Chondrocyte (in vitro differentiated cells): ENCODE data around the gene TMED7. TPM values are rescaled to one million over a fixed set of nuclear protein-coding genes. Genes with fewer than 3 reads are reported as not detected.

ENCODE experiments used
- DNase-seq: peaks from one replicate; pipeline ENCODE4 v3.0.0; 2021; ENCODE audit warnings: mixed read lengths, low spot score
- H3K27ac Mint-ChIP-seq: one replicate; pipeline ENCODE4 v1.8.0; 2021; ENCODE audit warnings: mild to moderate bottlenecking, moderate library complexity, mixed read lengths; ENCODE audit not compliant: unreplicated experiment
- H3K27me3 Mint-ChIP-seq: 2 replicates; pipeline ENCODE4 v1.8.0; 2021; ENCODE audit warnings: low read depth, mixed read lengths
- H3K36me3 Mint-ChIP-seq: 2 replicates; pipeline ENCODE4 v1.8.0; 2021; ENCODE audit warnings: low read depth, mixed read lengths
- H3K4me1 Mint-ChIP-seq: 2 replicates; pipeline ENCODE4 v1.8.0; 2021; ENCODE audit warnings: low read depth, mild to moderate bottlenecking, mixed read lengths
- H3K4me3 Mint-ChIP-seq: one replicate; pipeline ENCODE4 v1.8.0; 2021; ENCODE audit warnings: mild to moderate bottlenecking, moderate library complexity, mixed read lengths; ENCODE audit not compliant: unreplicated experiment
- H3K9me3 Mint-ChIP-seq: 2 replicates; pipeline ENCODE4 v1.8.0; 2021; ENCODE audit warnings: low read depth, mixed read lengths
- total RNA-seq: library from RNA; stranded (reverse); gene quantifications from 3 replicates; pipeline ENCODE4 v1.2.1, GENCODE V29; 2021
- TF ChIP-seq, protein P1 (sequence below): fragments of 200-600 bp; sonication (generic); IDR thresholded peaks from 2 replicates; pipeline ENCODE4 v1.5.0; 2021; ENCODE audit warnings: antibody characterized with exemption, mild to moderate bottlenecking, moderate library complexity

TMED7 gene
- total RNA-seq, 1 donor from 2014 or later, result 132 TPM

DNA sequence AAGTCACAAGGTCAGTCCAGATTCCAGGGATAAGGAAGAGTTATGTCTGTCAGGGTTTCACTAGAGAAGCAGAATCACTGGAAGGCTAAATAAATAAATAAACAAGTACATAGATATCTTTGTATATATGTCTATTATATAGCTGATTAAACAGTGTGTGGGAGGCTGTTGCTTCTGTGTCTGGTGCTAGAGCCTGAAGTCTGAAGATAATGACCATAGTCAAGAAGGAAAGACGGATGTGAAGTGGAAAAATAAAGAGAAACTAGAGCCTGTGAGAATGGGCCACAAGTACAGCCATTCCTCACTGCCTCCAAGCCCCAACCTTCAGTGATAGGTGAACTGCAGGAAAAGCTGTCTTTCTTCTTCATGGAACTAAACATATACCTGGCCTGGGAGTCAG is 4.1 kb upstream of the TMED7 start:
- no peaks in the 10 kb centered on the region for H3K27me3 Mint-ChIP-seq
- H3K4me3 Mint-ChIP-seq, result no peak overlapping the region
- H3K4me1 Mint-ChIP-seq, result peaks cover 8% of the 10 kb centered on the region
- TF ChIP-seq, protein P1, sequence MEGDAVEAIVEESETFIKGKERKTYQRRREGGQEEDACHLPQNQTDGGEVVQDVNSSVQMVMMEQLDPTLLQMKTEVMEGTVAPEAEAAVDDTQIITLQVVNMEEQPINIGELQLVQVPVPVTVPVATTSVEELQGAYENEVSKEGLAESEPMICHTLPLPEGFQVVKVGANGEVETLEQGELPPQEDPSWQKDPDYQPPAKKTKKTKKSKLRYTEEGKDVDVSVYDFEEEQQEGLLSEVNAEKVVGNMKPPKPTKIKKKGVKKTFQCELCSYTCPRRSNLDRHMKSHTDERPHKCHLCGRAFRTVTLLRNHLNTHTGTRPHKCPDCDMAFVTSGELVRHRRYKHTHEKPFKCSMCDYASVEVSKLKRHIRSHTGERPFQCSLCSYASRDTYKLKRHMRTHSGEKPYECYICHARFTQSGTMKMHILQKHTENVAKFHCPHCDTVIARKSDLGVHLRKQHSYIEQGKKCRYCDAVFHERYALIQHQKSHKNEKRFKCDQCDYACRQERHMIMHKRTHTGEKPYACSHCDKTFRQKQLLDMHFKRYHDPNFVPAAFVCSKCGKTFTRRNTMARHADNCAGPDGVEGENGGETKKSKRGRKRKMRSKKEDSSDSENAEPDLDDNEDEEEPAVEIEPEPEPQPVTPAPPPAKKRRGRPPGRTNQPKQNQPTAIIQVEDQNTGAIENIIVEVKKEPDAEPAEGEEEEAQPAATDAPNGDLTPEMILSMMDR, result no peak
- H3K27ac Mint-ChIP-seq, result no peak overlapping the region
- no peak for DNase-seq
- peaks cover 2% of the 10 kb centered on the region for H3K9me3 Mint-ChIP-seq
- H3K36me3 Mint-ChIP-seq, result no peaks in the 10 kb centered on the region

DNA sequence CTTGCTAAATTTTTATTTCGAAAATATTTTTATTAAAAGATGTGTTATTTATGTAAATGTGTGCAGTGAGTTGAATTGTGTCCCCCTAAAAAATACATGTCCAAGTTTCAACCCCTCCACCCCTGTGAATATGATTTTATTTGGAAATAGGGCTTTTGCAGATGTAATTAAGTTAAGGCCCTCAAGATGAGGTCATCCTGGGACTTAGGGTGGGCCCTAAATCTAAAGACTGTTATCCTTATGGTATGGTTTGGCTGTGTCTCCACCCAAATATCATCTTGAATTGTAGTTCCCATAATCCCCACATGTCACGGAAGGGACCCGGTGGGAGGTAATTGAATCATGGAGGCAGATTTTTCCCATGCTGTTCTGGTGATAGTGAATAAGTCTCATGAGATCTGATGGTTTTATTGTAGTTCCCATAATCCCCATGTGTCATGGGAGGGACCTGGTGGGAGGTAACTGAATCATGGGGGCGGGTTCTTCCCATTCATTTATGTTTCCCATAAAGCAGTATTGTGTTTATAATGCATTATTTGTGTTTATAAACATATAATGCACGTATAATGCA is 1.5 kb upstream of the TMED7 start:
- no peak overlapping the region for H3K27ac Mint-ChIP-seq
- no peak overlapping the region for H3K4me3 Mint-ChIP-seq
- no peak for DNase-seq
- peaks cover 14% of the 10 kb centered on the region for H3K4me1 Mint-ChIP-seq
- H3K36me3 Mint-ChIP-seq, result no peaks in the 10 kb centered on the region
- TF ChIP-seq, protein P1, result no peak
- peaks cover 2% of the 10 kb centered on the region for H3K9me3 Mint-ChIP-seq
- H3K27me3 Mint-ChIP-seq, result no peaks in the 10 kb centered on the region

DNA sequence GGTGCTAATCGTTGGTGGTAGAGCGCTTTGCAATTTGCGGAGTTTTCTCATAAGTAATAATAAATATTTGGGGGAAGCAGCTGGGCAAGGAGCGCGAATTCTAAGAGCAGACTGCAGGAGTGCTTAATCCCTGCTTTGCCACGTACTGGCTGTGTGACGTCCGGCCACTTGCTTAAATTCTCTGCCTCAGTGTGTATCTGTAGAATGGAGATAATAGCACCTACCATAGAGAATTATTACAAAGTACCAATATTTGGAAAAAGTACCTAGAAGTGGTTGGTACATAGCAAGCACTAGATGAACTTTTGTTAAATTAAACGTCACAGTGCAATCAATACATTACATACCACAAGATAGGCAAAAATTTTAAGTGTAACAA is 598 bp upstream of the TMED7 start:
- Mint-ChIP-seq H3K4me1 (peaks cover 21% of the 10 kb centered on the region), H3K9me3 (peaks cover 2% of the 10 kb centered on the region), H3K4me3 (no peak overlapping the region), H3K27ac (peak overlapping the region; percentile 100), H3K27me3 (no peaks in the 10 kb centered on the region), H3K36me3 (no peaks in the 10 kb centered on the region)
- TF ChIP-seq, protein P1, result no peak
- no peak for DNase-seq

DNA sequence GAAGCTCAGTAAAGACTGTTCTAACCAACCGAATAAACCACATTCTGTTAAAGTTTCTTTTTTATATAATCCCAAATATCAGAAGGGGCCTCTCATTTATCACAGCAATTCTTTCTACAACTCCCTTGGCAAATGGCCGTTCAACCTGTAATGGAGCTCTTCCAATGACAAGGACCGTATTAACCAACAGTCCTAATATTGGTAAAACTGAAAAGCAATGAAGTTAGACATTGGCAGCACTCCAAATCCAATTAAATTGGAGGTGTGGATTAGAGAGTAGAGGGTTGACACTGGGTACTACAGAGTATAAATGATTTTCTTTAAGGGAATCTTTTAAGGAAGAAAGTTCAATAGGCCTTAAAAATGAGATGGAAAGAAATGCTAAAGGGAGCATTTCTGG is 842 bp downstream of the TMED7 start:
- Mint-ChIP-seq H3K4me3 (no peak overlapping the region), H3K27me3 (no peaks in the 10 kb centered on the region), H3K9me3 (peaks cover 2% of the 10 kb centered on the region), H3K27ac (peak overlapping the region; percentile 60), H3K4me1 (peaks cover 23% of the 10 kb centered on the region), H3K36me3 (peaks cover 2% of the 10 kb centered on the region)
- TF ChIP-seq, protein P1, result no peak
- DNase-seq, result no peak

DNA sequence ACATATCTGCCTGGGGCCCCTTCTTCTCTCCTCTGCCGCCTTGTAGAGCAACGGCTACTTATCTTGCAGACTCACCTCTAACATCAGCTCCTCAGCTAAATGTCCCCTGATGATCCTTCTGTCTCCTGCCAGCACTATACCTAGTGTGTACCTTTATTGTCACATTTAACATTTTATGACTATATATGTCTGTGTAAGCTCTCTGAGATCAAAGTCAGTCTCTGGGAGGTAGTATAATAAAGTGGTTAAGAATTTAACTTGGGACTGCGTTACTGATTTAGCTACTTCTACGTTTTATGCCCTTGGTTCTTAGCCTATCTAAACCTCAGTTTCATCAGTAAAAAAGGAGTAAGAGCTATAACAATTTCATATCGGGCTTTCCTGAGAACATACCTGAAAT is 2.2 kb downstream of the TMED7 start:
- H3K36me3 Mint-ChIP-seq, result peaks cover 8% of the 10 kb centered on the region
- no peak for DNase-seq
- H3K27ac Mint-ChIP-seq, result no peak overlapping the region
- H3K4me1 Mint-ChIP-seq, result peaks cover 23% of the 10 kb centered on the region
- no peak overlapping the region for H3K4me3 Mint-ChIP-seq
- H3K27me3 Mint-ChIP-seq, result no peaks in the 10 kb centered on the region
- TF ChIP-seq, protein P1, result no peak
- no peaks in the 10 kb centered on the region for H3K9me3 Mint-ChIP-seq
